PC-9 (cell line): ENCODE measurements around the gene CROCC2. TPM values are rescaled to one million over a fixed set of nuclear protein-coding genes. Genes with fewer than 3 reads are reported as not detected.

ENCODE experiments used
- BruUV-seq: library from RNA; stranded (reverse); fragments of 400-500 nt; replicated peaks from 2 replicates; lab custom pipeline; 2021; lab: Mats Ljungman, UMichigan
- CTCF ChIA-PET: fragments of 300-600 bp; sonication (Branson Sonifier 250); formaldehyde crosslinking; loops from one replicate; lab custom pipeline; 2022; ENCODE audit warnings: antibody characterized with exemption; lab: Charles Lee
- POLR2A ChIA-PET: fragments of 300-600 bp; sonication (Branson Sonifier 250); formaldehyde crosslinking; loops from one replicate; lab custom pipeline; 2022; ENCODE audit warnings: antibody characterized with exemption; ENCODE audit not compliant: unreplicated experiment; lab: Charles Lee
- DNase-seq, 2 experiments: peaks; one replicate each; pipeline versions ENCODE4 v3.0.0 to v3.0.0-alpha.2; 2015 to 2022; ENCODE audit warnings: mixed read lengths in 1 of 2
- H2AFZ ChIP-seq: fragments of 200-600 bp; sonication (generic); 2 replicates; pipeline ENCODE4 v1.8.1; 2017; ENCODE audit warnings: antibody characterized with exemption
- H3F3A ChIP-seq: fragments of 200-600 bp; sonication (generic); 2 replicates; pipeline ENCODE4 v1.8.1; 2017; ENCODE audit warnings: antibody characterized with exemption, mild to moderate bottlenecking, low read depth; ENCODE audit not compliant: insufficient read depth
- H3K27ac ChIP-seq: fragments of 200-600 bp; sonication (generic); 2 replicates; pipeline ENCODE4 v1.6.1; 2016; ENCODE audit warnings: mixed run types
- H3K27me3 ChIP-seq: fragments of 200-600 bp; sonication (generic); 2 replicates; pipeline ENCODE4 v1.6.1; 2016; ENCODE audit warnings: low read depth, mixed run types; ENCODE audit not compliant: insufficient read depth
- H3K36me3 ChIP-seq: fragments of 200-600 bp; sonication (generic); 2 replicates; pipeline ENCODE4 v1.6.1; 2016; ENCODE audit warnings: low read depth, mixed run types
- H3K4me1 ChIP-seq: fragments of 200-600 bp; sonication (generic); replicated peaks from 2 replicates; pipeline ENCODE4 v1.6.1; 2016; ENCODE audit warnings: mixed run types; ENCODE audit not compliant: insufficient read depth
- H3K4me2 ChIP-seq: fragments of 200-600 bp; sonication (generic); 2 replicates; pipeline ENCODE4 v1.6.1; 2017; ENCODE audit warnings: mixed run types
- H3K4me3 ChIP-seq: fragments of 200-600 bp; sonication (generic); 2 replicates; pipeline ENCODE4 v1.6.1; 2016; ENCODE audit warnings: mixed run types
- H3K79me2 ChIP-seq: fragments of 200-600 bp; sonication (generic); 2 replicates; pipeline ENCODE4 v1.6.1; 2017; ENCODE audit warnings: low read depth, mixed run types
- H3K9me2 ChIP-seq: fragments of 200-600 bp; sonication (generic); 2 replicates; pipeline ENCODE4 v1.8.1; 2017; ENCODE audit warnings: mild to moderate bottlenecking; ENCODE audit not compliant: insufficient read depth
- H3K9me3 ChIP-seq: fragments of 200-600 bp; sonication (generic); 2 replicates; pipeline ENCODE4 v1.8.1; 2016; ENCODE audit warnings: low read depth; ENCODE audit not compliant: insufficient read depth
- H4K20me1 ChIP-seq: fragments of 200-600 bp; sonication (generic); 2 replicates; pipeline ENCODE4 v1.8.1; 2017; ENCODE audit not compliant: insufficient read depth
- EZH2 ChIP-seq: fragments of 200-600 bp; sonication (generic); IDR thresholded peaks from 2 replicates; pipeline ENCODE4 v1.8.0; 2017; ENCODE audit warnings: antibody characterized with exemption, low read depth
- intact Hi-C: fragments of 100-400 bp; cut with micrococcal nuclease; formaldehyde crosslinking; loops from one replicate; pipeline ENCODE4 v1.10.0; 2022; ENCODE audit not compliant: unreplicated experiment
- total RNA-seq: library from RNA; stranded (reverse); gene quantifications from 2 replicates; pipeline ENCODE4 v1.2.3, GENCODE V29; 2021
- TF ChIP-seq, protein P1 (sequence below): fragments of 200-600 bp; sonication (generic); conservative IDR thresholded peaks from 2 replicates; pipeline ENCODE4 v1.6.1; 2017; ENCODE audit warnings: mixed run types, antibody characterized with exemption, mild to moderate bottlenecking, moderate library complexity

Gene CROCC2
- total RNA-seq, 1 experiment from 2014 or later, result not detected

DNA sequence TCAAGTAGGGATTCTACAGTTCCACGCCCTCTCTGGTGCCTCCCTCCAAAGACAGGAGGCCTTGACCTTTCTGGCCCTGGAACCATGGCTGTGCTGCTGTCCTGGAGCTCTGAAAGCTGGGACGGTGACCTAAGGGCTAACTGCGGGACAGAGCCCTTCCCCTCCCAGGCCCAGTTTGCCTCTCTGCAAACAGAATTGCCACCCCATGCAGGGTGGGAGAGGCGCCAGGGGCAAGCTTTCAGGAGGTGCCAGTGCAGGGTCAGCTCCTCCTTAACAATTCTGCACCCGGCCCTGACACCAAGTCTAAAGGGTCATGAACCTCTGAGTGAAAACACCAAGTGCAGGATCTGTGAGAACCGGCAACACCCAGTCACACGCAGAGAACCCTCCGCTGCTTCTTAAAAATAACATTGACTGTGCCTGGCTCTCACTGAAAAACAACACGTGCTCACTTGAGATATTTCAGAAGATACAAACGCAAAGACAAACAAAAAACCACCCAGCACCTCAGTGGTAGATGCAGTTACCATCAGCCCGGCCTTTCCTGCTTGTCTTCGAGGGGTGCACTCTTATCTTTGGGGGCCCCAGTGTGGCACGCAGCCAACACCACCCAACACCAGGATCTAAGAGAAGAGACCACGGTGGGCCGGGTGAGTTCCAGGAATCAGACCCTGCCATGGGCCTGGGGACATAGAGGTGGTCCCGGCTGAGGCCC, 91.2 kb downstream of the CROCC2 start:
- intact Hi-C loops, result loop anchor here (5.0 kb wide), 1 partner anchor 65 kb away; no protein-coding TSS in a partner anchor
- no peaks in the 10 kb centered on the region for H3K9me2 ChIP-seq
- no peaks in the 10 kb centered on the region for H3K9me3 ChIP-seq
- no peak overlapping the region for H3K4me3 ChIP-seq
- H3K27me3 ChIP-seq, result peaks cover 19% of the 10 kb centered on the region
- TF ChIP-seq EZH2, result no peak
- TF ChIP-seq, protein P1, sequence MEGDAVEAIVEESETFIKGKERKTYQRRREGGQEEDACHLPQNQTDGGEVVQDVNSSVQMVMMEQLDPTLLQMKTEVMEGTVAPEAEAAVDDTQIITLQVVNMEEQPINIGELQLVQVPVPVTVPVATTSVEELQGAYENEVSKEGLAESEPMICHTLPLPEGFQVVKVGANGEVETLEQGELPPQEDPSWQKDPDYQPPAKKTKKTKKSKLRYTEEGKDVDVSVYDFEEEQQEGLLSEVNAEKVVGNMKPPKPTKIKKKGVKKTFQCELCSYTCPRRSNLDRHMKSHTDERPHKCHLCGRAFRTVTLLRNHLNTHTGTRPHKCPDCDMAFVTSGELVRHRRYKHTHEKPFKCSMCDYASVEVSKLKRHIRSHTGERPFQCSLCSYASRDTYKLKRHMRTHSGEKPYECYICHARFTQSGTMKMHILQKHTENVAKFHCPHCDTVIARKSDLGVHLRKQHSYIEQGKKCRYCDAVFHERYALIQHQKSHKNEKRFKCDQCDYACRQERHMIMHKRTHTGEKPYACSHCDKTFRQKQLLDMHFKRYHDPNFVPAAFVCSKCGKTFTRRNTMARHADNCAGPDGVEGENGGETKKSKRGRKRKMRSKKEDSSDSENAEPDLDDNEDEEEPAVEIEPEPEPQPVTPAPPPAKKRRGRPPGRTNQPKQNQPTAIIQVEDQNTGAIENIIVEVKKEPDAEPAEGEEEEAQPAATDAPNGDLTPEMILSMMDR, result no peak
- POLR2A ChIA-PET, result no interaction called here
- no peak overlapping the region for H3K27ac ChIP-seq
- H3K4me1 ChIP-seq, result peaks cover 7% of the 10 kb centered on the region
- CTCF ChIA-PET, result no interaction called here
- H3K36me3 ChIP-seq, result no peaks in the 10 kb centered on the region
- H4K20me1 ChIP-seq, result no peaks in the 10 kb centered on the region
- DNase-seq, result no peak
- no TSS peak for BruUV-seq
- no peaks in the 10 kb centered on the region for H3K79me2 ChIP-seq
- H3F3A ChIP-seq, result peaks cover 1% of the 10 kb centered on the region; the same call in 1 of the 2 replicates
- peak overlapping the region; percentile 79; the same call in 1 of the 2 replicates for H3K4me2 ChIP-seq
- no peak overlapping the region for H2AFZ ChIP-seq

DNA sequence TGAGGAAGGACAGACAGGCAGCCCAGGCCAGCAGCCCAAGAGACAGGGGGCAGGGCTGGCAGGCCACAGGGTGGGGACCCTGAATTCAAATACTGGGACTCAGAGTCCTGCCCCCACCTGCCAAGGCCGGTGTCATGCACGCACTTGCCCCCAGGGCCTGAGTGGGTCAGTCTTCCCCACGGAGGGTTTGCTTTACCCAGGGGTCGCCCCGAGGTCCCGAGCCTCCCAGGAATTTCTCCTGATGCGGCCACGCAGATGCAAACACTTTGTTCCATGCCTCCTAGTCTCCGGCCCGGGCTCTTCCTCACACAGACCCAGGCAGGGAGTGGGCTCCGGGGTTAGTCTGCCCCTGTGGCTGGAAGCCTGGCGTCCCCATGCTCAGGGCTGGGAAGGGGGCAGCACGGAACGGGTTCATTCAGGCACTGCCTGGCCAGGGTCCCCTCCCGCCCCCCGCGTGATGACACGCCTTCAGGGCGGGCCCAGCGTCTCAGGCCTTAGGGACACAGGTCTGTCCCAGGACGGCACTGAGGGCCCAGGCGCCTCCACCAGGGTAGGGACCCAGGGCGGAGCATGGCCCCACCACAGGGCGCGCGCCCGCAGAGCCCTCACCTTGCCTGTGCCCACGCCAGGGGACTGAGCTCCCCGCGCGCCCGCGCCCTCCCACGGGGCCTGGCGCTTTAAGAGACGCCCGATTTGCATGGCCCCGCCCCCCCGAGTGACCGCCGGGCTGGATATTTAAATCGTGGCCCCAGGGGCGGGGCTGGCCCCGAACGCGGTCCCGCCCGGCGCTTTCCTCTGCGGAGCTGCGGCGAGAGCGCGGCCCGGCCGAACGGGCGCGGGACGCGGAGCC, 91.9 kb downstream of the CROCC2 start, which contains the start of gene SNED1:
Gene SNED1 (plus strand): TSS at position 763 of the 850 bp plus-strand sequence. CDS start 220 bp downstream, outside the sequence.
- peaks cover 19% of the 10 kb centered on the region for H3K27me3 ChIP-seq
- DNase-seq, result peak; percentile 64 to 94
- peak within 1 kb of the TSS; percentile 82 for H3K4me3 ChIP-seq
- H3F3A ChIP-seq, result no peaks in the 10 kb centered on the region
- TF ChIP-seq, protein P1, result no peak
- TF ChIP-seq EZH2, result no peak
- CTCF ChIA-PET, result no interaction called here
- no peaks in the 10 kb centered on the region for H3K36me3 ChIP-seq
- no peaks in the 10 kb centered on the region for H3K9me2 ChIP-seq
- intact Hi-C loops, result loop anchor here (1.0 to 5.0 kb wide), 3 partner anchors 12 to 64 kb away; no protein-coding TSS in a partner anchor
- H2AFZ ChIP-seq, result peak within 1 kb of the TSS; percentile 91
- H3K4me2 ChIP-seq, result peak within 1 kb of the TSS; percentile 79
- POLR2A ChIA-PET, result interaction anchor here (0.5 kb wide), 1 partner anchor 22 kb away, joined by 6 read pairs; no protein-coding TSS in a partner anchor
- H3K27ac ChIP-seq, result no peak within 1 kb of the TSS
- 0 out of 2 replicates have a peak, but pooled peaks cover under 1% of the 10 kb centered on the region for H3K9me3 ChIP-seq
- BruUV-seq, result no TSS peak
- H3K79me2 ChIP-seq, result no peaks in the 10 kb centered on the region
- H3K4me1 ChIP-seq, result 0 out of 2 replicates have a peak, but pooled peaks cover 4% of the 10 kb centered on the region
- H4K20me1 ChIP-seq, result no peaks in the 10 kb centered on the region

DNA sequence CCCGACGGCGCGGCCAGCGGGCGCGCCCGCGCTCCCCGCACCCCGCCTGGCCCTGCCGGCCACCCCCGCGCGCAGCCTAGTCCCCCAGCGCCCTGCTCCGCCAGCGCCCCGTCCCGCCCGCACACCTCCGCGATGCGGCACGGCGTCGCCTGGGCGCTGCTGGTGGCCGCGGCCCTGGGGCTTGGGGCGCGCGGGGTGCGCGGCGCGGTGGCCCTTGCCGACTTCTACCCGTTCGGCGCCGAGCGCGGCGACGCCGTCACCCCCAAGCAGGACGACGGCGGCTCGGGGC, 92.5 kb downstream of the CROCC2 start:
- TF ChIP-seq, protein P1, result no peak
- no peak for TF ChIP-seq EZH2
- DNase-seq, result peak in 1 of 2 experiments; percentile 40
- no peaks in the 10 kb centered on the region for H3K36me3 ChIP-seq
- H3K27ac ChIP-seq, result no peak overlapping the region
- H3K9me2 ChIP-seq, result no peaks in the 10 kb centered on the region
- no peak overlapping the region for H2AFZ ChIP-seq
- peaks cover 19% of the 10 kb centered on the region for H3K27me3 ChIP-seq
- H3K4me3 ChIP-seq, result peak overlapping the region; percentile 53; the same call in 1 of the 2 replicates
- H3K4me1 ChIP-seq, result 0 out of 2 replicates have a peak, but pooled peaks cover 4% of the 10 kb centered on the region
- peaks cover 6% of the 10 kb centered on the region; the same call in 1 of the 2 replicates for H3K9me3 ChIP-seq
- ChIA-PET CTCF (no interaction called here), POLR2A (interaction anchor here (0.6 kb wide), 1 partner anchor 604 kb away, joined by 3 read pairs; no protein-coding TSS in a partner anchor)
- H3F3A ChIP-seq, result no peaks in the 10 kb centered on the region
- H3K79me2 ChIP-seq, result no peaks in the 10 kb centered on the region
- H4K20me1 ChIP-seq, result no peaks in the 10 kb centered on the region
- peak overlapping the region; percentile 72; the same call in 1 of the 2 replicates for H3K4me2 ChIP-seq
- BruUV-seq, result no TSS peak
- intact Hi-C loops, result loop anchor here (1.0 to 5.0 kb wide), 3 partner anchors 12 to 64 kb away; no protein-coding TSS in a partner anchor
